ENCODE measurements around the gene SMIM23.

- no peak for TF ChIP-seq ADNP (CRISPR knock-in tag; IDR thresholded peaks at IDR 0.05)
- no peak for TF ChIP-seq JUND (CRISPR knock-in tag; IDR thresholded peaks at IDR 0.05)
- TF ChIP-seq, protein P1, sequence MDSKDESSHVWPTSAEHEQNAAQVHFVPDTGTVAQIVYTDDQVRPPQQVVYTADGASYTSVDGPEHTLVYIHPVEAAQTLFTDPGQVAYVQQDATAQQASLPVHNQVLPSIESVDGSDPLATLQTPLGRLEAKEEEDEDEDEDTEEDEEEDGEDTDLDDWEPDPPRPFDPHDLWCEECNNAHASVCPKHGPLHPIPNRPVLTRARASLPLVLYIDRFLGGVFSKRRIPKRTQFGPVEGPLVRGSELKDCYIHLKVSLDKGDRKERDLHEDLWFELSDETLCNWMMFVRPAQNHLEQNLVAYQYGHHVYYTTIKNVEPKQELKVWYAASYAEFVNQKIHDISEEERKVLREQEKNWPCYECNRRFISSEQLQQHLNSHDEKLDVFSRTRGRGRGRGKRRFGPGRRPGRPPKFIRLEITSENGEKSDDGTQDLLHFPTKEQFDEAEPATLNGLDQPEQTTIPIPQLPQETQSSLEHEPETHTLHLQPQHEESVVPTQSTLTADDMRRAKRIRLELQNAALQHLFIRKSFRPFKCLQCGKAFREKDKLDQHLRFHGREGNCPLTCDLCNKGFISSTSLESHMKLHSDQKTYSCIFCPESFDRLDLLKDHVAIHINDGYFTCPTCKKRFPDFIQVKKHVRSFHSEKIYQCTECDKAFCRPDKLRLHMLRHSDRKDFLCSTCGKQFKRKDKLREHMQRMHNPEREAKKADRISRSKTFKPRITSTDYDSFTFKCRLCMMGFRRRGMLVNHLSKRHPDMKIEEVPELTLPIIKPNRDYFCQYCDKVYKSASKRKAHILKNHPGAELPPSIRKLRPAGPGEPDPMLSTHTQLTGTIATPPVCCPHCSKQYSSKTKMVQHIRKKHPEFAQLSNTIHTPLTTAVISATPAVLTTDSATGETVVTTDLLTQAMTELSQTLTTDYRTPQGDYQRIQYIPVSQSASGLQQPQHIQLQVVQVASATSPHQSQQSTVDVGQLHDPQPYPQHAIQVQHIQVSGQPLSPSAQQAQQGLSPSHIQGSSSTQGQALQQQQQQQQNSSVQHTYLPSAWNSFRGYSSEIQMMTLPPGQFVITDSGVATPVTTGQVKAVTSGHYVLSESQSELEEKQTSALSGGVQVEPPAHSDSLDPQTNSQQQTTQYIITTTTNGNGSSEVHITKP (CRISPR knock-in tag; IDR thresholded peaks at IDR 0.05; ENCODE audit: low read depth): no peak
- no peak for TF ChIP-seq EP300 (IDR thresholded peaks at IDR 0.05; ENCODE audit: low read depth in 2 of 2, low read length in 2 of 2)
- TF ChIP-seq EP300 (CRISPR knock-in tag; IDR thresholded peaks at IDR 0.05; ENCODE audit: borderline replicate concordance): no peak
- TF ChIP-seq ZBTB7A (CRISPR knock-in tag; IDR thresholded peaks at IDR 0.05): no peak
- TF ChIP-seq ZNF329 (CRISPR knock-in tag; IDR thresholded peaks at IDR 0.05; ENCODE audit: low read depth): no peak
- no peak for TF ChIP-seq POLR2AphosphoS5 (IDR thresholded peaks at IDR 0.05; ENCODE audit: low read depth, low read length)
- no peak for TF ChIP-seq MATR3 (CRISPR knock-in tag; IDR thresholded peaks at IDR 0.05)
- TF ChIP-seq SMAD3 (CRISPR knock-in tag; IDR thresholded peaks at IDR 0.05): no peak
These were observed 13.8 kb upstream of the SMIM23 start for GRCh38 chr5:171771856-171772255.
